ENCODE results near the gene FGF14.

DNA sequence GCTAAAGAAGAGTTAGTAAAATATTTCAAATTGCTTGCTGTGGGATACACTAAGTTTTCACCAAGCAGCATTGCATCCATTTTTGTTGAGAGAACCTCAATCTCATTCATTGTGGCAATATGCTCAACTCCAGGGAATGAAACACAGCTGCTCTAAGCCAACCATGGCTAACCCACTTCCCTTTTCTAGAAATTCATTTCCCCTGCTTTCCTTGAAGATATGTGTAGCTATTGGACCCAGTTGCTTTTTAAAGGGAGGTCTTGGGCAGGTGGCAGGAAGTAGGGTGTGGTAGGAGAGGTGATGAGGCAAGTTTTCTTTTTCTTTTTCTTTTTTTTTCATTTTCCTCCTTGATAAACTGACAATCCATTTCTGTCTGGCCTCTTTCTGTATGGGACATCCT, 452.2 kb downstream of the FGF14 start:
- TF ChIP-seq, protein P1, sequence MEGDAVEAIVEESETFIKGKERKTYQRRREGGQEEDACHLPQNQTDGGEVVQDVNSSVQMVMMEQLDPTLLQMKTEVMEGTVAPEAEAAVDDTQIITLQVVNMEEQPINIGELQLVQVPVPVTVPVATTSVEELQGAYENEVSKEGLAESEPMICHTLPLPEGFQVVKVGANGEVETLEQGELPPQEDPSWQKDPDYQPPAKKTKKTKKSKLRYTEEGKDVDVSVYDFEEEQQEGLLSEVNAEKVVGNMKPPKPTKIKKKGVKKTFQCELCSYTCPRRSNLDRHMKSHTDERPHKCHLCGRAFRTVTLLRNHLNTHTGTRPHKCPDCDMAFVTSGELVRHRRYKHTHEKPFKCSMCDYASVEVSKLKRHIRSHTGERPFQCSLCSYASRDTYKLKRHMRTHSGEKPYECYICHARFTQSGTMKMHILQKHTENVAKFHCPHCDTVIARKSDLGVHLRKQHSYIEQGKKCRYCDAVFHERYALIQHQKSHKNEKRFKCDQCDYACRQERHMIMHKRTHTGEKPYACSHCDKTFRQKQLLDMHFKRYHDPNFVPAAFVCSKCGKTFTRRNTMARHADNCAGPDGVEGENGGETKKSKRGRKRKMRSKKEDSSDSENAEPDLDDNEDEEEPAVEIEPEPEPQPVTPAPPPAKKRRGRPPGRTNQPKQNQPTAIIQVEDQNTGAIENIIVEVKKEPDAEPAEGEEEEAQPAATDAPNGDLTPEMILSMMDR (conservative IDR thresholded peaks at IDR 0.05; ENCODE audit: low read length) = no peak
- no peak for TF ChIP-seq EZH2phosphoT487 (IDR thresholded peaks at IDR 0.05; ENCODE audit: borderline replicate concordance, low read depth, low read length)
